ENCODE measurements around the gene GSK3B. TPM values are rescaled to one million over a fixed set of nuclear protein-coding genes. Genes with fewer than 3 reads are reported as not detected.

Gene GSK3B
- total and polyA plus RNA-seq, 2 experiments from 2014 or later: 29.0 to 45.3 TPM

DNA sequence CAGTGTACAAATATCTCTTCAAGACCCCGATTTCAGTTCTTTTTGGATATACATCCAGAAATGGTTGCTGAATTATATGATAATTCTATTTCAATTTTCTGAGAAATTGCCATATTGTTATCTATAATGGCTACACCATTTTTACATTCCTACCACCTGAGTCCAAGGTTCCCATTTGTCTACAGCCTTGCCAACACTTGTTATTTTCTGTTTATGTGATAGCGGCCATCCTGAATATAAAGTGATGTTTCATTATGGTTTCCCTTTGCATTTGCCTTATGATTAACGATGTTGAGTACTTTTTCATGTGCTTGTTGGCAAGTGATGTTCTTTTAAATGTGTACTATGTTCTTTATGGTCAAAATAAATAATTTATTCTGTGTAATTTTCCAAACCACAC, 303.9 kb downstream of the GSK3B start:
- H3K4me3 ChIP-seq: no peak overlapping the region
- ATAC-seq: no peak
- H3F3A ChIP-seq (replicated peaks; ENCODE audit: low read depth): no peaks in the 10 kb centered on the region
- DNase-seq (ENCODE audit: low spot score): no peak
- TF ChIP-seq REST (IDR thresholded peaks at IDR 0.05; ENCODE audit: unreplicated experiment) (no peak), JUNB (IDR thresholded peaks at IDR 0.05; ENCODE audit: unreplicated experiment) (no peak), ZNF114 (CRISPR knock-in tag; IDR thresholded peaks at IDR 0.05) (no peak), CREB1 (CRISPR knock-in tag; IDR thresholded peaks at IDR 0.05; ENCODE audit: low read depth) (no peak), POLR2AphosphoS5 (IDR thresholded peaks at IDR 0.05; ENCODE audit: low read depth) (no peak), NANOG (IDR thresholded peaks at IDR 0.05; ENCODE audit: borderline replicate concordance) (no peak), EZH2phosphoT487 (IDR thresholded peaks at IDR 0.05; ENCODE audit: unreplicated experiment) (no peak), ZNF331 (CRISPR knock-in tag; IDR thresholded peaks at IDR 0.05; ENCODE audit: low read depth) (no peak), ETS1 (IDR thresholded peaks at IDR 0.05) (no peak), EZH2 (IDR thresholded peaks at IDR 0.05; ENCODE audit: low read depth, unreplicated experiment) (no peak)
- TF ChIP-seq, protein P1, sequence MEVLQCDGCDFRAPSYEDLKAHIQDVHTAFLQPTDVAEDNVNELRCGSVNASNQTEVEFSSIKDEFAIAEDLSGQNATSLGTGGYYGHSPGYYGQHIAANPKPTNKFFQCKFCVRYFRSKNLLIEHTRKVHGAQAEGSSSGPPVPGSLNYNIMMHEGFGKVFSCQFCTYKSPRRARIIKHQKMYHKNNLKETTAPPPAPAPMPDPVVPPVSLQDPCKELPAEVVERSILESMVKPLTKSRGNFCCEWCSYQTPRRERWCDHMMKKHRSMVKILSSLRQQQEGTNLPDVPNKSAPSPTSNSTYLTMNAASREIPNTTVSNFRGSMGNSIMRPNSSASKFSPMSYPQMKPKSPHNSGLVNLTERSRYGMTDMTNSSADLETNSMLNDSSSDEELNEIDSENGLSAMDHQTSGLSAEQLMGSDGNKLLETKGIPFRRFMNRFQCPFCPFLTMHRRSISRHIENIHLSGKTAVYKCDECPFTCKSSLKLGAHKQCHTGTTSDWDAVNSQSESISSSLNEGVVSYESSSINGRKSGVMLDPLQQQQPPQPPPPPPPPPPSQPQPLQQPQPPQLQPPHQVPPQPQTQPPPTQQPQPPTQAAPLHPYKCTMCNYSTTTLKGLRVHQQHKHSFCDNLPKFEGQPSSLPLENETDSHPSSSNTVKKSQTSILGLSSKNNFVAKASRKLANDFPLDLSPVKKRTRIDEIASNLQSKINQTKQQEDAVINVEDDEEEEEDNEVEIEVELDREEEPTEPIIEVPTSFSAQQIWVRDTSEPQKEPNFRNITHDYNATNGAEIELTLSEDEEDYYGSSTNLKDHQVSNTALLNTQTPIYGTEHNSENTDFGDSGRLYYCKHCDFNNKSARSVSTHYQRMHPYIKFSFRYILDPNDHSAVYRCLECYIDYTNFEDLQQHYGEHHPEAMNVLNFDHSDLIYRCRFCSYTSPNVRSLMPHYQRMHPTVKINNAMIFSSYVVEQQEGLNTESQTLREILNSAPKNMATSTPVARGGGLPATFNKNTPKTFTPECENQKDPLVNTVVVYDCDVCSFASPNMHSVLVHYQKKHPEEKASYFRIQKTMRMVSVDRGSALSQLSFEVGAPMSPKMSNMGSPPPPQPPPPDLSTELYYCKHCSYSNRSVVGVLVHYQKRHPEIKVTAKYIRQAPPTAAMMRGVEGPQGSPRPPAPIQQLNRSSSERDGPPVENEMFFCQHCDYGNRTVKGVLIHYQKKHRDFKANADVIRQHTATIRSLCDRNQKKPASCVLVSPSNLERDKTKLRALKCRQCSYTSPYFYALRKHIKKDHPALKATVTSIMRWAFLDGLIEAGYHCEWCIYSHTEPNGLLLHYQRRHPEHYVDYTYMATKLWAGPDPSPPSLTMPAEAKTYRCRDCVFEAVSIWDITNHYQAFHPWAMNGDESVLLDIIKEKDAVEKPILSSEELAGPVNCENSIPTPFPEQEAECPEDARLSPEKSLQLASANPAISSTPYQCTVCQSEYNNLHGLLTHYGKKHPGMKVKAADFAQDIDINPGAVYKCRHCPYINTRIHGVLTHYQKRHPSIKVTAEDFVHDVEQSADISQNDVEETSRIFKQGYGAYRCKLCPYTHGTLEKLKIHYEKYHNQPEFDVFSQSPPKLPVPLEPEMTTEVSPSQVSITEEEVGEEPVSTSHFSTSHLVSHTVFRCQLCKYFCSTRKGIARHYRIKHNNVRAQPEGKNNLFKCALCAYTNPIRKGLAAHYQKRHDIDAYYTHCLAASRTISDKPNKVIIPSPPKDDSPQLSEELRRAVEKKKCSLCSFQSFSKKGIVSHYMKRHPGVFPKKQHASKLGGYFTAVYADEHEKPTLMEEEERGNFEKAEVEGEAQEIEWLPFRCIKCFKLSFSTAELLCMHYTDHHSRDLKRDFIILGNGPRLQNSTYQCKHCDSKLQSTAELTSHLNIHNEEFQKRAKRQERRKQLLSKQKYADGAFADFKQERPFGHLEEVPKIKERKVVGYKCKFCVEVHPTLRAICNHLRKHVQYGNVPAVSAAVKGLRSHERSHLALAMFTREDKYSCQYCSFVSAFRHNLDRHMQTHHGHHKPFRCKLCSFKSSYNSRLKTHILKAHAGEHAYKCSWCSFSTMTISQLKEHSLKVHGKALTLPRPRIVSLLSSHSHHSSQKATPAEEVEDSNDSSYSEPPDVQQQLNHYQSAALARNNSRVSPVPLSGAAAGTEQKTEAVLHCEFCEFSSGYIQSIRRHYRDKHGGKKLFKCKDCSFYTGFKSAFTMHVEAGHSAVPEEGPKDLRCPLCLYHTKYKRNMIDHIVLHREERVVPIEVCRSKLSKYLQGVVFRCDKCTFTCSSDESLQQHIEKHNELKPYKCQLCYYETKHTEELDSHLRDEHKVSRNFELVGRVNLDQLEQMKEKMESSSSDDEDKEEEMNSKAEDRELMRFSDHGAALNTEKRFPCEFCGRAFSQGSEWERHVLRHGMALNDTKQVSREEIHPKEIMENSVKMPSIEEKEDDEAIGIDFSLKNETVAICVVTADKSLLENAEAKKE (CRISPR knock-in tag; IDR thresholded peaks at IDR 0.05): no peak
- H3K36me3 Mint-ChIP-seq (ENCODE audit: low read depth): no peaks in the 10 kb centered on the region
- no peak overlapping the region for H3K27ac Mint-ChIP-seq
- H3K27ac ChIP-seq (ENCODE audit: low read depth): no peak overlapping the region
- H3K4me1 ChIP-seq (ENCODE audit: insufficient read depth): peaks cover 4% of the 10 kb centered on the region; the same call in 1 of the 2 replicates
- H3K79me2 ChIP-seq (replicated peaks; ENCODE audit: insufficient read depth): no peaks in the 10 kb centered on the region
- H3K27me3 Mint-ChIP-seq (ENCODE audit: insufficient read depth, low read depth, poor library complexity): peaks cover 2% of the 10 kb centered on the region
- H3K4me3 Mint-ChIP-seq: no peak overlapping the region
- H2AFZ ChIP-seq: no peak overlapping the region
- H4K20me1 ChIP-seq (replicated peaks; ENCODE audit: insufficient read depth): no peaks in the 10 kb centered on the region
- H3K4me1 Mint-ChIP-seq: peaks cover 5% of the 10 kb centered on the region
- H3K4me2 ChIP-seq: no peak overlapping the region
- H3K9me2 ChIP-seq (ENCODE audit: insufficient read depth): 0 out of 2 replicates have a peak, but pooled peaks cover 7% of the 10 kb centered on the region
- H3K9me3 Mint-ChIP-seq: no peaks in the 10 kb centered on the region
- no peaks in the 10 kb centered on the region for H3K27me3 ChIP-seq (ENCODE audit: insufficient read depth)
- no peaks in the 10 kb centered on the region for H3K36me3 ChIP-seq (ENCODE audit: insufficient read depth)

All from GM23338 (cell line).